Right lung (tissue), 10 donors: ENCODE data around the gene GAREM2. TPM values are rescaled to one million over a fixed set of nuclear protein-coding genes. Genes with fewer than 3 reads are reported as not detected.
"Not testable (repeated sequence)": the region's sequence is repeated elsewhere in the genome, so short reads cannot be mapped to it uniquely, and the experiment has no call there.

ENCODE experiments used
- DNase-seq, 2 donors: peaks; one replicate each; pipeline ENCODE4 v3.0.0-alpha.2; 2013
- long read RNA-seq, 8 donors: transcript quantifications; one replicate each; lab custom pipeline, GENCODE V29; 2026
- polyA plus RNA-seq, 5 donors: library from polyadenylated mRNA; unstranded; fragments of 120-200 nt; gene quantifications; one replicate each; pipeline versions ENCODE4 v1.2.1 to v1.2.3, GENCODE V29; 2013; ENCODE audit warnings: inconsistent platforms in 1 of 5, low replicate concordance in 1 of 5; ENCODE audit not compliant: insufficient read length in 5 of 5, insufficient read depth in 1 of 5

GAREM2 gene
- polyA plus RNA-seq, result 1 to 10 TPM; 6.5 to 9.0 (median 8.0) TPM
- long read RNA-seq, donor 1, full-length matches to known transcripts, result 2 of 8 reads
- long read RNA-seq, donor 1, partial matches to known transcripts, result 6 of 8 reads
- long read RNA-seq, donor 1, other reads (novel, unspliced or antisense), result 0 of 8 reads
- long read RNA-seq, donor 2, full-length matches to known transcripts, result 2 of 2 reads
- long read RNA-seq, donor 2, partial matches to known transcripts, result 0 of 2 reads
- long read RNA-seq, donor 2, other reads (novel, unspliced or antisense), result 0 of 2 reads
- long read RNA-seq, donor 3, full-length matches to known transcripts, result 1 of 181 reads
- long read RNA-seq, donor 3, partial matches to known transcripts, result 135 of 181 reads
- long read RNA-seq, donor 3, other reads (novel, unspliced or antisense), result 45 of 181 reads
- long read RNA-seq, donor 4, full-length matches to known transcripts, result 2 of 2 reads
- long read RNA-seq, donor 4, partial matches to known transcripts, result 0 of 2 reads
- long read RNA-seq, donor 4, other reads (novel, unspliced or antisense), result 0 of 2 reads
- long read RNA-seq, donor 5, full-length matches to known transcripts, result 1 of 13 reads
- long read RNA-seq, donor 5, partial matches to known transcripts, result 12 of 13 reads
- long read RNA-seq, donor 5, other reads (novel, unspliced or antisense), result 0 of 13 reads
- long read RNA-seq, donor 6, partial matches to known transcripts, result 5 of 5 reads
- long read RNA-seq, donor 6, other reads (novel, unspliced or antisense), result 0 of 5 reads
- long read RNA-seq, donor 7, partial matches to known transcripts, result 0 of 1 reads
- long read RNA-seq, donor 7, other reads (novel, unspliced or antisense), result 0 of 1 reads
- long read RNA-seq, donor 8, partial matches to known transcripts, result 0 of 1 reads
- long read RNA-seq, donor 8, other reads (novel, unspliced or antisense), result 0 of 1 reads

DNA sequence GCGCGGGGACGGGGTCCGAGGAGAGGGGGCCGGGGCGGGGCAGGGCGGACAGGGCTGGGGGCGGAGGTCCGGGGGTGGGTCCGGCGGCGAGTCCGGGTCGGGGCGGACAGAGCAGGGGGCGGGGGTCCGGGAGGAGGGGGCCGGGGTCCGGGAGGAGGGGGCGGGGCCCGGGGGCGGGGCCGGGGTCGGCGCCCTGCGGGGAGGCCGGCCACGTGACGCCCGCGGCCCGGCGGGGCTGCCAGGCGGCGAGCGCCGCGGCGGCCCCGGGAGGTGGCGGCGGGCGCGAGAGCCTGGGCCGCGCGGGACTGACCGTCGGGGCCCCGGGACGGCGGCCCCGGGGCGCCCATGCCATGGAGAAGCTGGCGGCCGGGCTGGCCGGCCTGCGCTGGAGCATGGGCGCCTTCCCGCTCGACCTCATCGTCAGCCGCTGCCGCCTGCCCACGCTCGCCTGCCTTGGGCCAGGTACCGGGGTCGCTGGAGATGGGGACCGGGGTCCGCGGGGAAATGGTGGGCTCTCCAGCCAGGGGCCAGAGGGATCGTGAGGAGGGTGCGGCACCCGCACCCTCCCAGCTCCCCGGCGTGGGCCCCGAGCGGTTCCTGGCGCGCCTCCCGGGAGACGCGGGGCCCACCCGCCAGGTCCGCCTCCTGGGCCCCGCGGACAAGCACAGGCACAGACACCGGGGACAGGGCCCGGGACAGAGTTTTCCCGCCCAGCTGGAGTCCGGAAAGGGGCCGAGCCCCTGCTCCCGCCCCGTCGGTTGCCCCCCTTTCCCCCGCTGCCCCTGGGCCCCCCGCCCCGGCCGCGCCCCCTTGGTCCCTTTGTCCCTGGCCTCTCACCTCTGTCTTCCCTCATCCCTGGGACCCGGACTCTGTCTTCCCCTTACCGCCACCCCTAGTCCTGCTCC is at the start of gene GAREM2:
TSS of gene GAREM2 (plus strand) at position 218 of the 905 bp plus-strand sequence. CDS start at position 351, 133 bp downstream.
- DNase-seq, result no peak

GRCh38 chr2:26123426-26123825 is 49.5 kb upstream of the GAREM2 start:
- no peak for DNase-seq

- no peak for DNase-seq
Observed at GRCh38 chr2:26126074-26126473, 46.8 kb upstream of the GAREM2 start.

DNA sequence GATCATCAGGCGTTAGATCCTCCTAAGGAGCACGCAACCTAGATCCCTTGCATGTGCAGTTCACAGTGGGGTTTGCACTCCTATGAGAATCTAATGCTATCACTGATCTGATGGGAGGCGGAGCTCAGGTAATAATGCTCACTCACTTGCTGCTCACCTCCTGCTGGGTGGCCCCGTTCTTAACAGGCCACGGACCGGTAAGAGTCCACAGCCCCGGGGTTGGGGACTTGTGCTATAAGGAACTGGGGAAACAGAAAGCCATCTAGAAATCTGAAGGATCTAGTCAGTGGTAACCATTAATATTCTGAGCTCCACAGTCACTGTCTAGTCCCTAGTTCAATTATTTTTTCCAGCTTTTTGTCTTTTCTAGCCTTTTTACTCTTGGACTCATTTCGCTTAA is 44.7 kb upstream of the GAREM2 start:
- no peak for DNase-seq

DNA sequence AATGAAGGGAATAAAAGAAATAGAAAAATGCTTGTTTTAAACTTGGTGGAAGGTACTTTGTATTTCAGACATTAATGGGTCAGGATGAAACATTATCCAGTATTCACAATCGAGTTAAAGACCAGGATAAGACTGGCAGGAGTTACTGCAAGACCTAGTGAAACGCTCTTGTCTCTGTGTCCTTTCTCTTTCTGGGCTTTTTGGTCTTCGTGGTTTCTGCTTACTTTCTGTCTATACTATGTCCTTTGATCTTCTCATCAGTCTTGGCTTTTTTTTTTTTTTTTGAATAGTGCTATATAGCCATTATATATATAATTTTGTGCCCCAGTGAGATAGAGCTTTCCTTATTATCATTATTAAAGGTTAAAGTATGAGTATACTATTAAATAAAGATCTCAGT is 42.1 kb upstream of the GAREM2 start:
- DNase-seq, result no peak

DNA sequence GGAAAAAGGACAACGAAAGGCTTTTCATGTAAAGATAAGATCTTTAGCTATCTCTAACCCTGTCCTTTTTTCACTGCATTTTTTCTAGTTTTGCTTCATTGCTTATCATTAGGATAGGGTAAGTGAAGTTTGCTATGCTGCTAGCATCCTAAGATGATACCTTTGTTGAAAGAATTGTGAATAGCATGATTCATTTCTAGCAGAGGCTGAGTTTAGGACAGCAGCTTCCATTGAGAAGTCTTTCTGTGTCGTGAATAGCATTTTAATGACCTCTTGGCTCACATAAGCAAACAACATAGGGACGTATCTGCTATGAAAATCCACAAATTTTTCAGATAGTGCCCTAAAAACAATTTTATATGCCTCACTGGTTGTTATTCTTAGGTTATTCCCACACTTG is 36.4 kb upstream of the GAREM2 start:
- DNase-seq, result peak; percentile 14 to 23

GRCh38 chr2:26139269-26140183 is 33.4 kb upstream of the GAREM2 start:
- DNase-seq, result no peak

GRCh38 chr2:26141145-26141769 is 31.6 kb upstream of the GAREM2 start:
- DNase-seq, result no peak

- no peak for DNase-seq
Observed at GRCh38 chr2:26144031-26144430, 28.9 kb upstream of the GAREM2 start.

- DNase-seq, result peak; percentile 28 to 48
Observed at GRCh38 chr2:26144953-26145680, 27.8 kb upstream of the GAREM2 start.

DNA sequence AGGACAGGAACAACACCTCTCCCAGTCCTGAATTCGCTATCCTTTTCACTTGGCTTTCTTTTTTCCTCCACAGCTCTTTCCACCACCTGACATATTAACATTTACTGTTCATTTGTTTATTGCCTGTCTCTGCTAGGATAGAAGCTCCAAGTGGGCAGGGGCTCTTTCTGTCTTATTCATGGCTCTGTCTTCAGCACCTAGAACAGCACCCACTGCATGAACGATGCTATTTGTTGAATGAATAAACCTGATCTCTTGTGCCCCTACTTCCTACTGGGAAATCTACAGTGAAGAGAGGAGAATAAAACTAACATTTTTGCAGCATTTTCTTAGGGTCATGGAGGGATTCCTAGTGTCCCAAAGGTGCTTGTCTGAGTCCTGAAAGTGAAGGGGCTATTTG is 24.4 kb upstream of the GAREM2 start:
- DNase-seq, result no peak

- no peak for DNase-seq
Observed at GRCh38 chr2:26150243-26150642, 22.6 kb upstream of the GAREM2 start.

DNA sequence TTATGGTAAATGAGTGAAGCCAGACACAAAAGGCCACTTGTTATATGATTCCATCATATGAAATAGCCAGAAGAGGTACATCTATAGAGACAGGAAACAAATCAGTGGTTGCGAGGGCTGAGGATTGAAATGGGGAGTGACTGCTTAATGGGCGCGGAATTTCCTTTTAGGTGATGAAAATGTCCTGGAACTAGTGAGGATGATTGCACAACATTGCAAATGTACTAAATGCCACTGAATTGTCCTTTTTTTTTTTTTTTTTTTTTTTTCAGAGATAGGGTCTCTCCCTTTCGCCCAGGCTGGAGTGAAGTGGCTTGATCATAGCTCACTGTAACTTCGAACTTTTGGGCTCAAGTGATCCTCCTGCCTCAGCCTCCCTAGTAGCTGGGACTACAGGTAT is 15.3 kb upstream of the GAREM2 start:
- DNase-seq, result no peak

GRCh38 chr2:26161926-26162325 is 11.0 kb upstream of the GAREM2 start:
- DNase-seq, result no peak

GRCh38 chr2:26162963-26163362 is 9.9 kb upstream of the GAREM2 start:
- no peak for DNase-seq

DNA sequence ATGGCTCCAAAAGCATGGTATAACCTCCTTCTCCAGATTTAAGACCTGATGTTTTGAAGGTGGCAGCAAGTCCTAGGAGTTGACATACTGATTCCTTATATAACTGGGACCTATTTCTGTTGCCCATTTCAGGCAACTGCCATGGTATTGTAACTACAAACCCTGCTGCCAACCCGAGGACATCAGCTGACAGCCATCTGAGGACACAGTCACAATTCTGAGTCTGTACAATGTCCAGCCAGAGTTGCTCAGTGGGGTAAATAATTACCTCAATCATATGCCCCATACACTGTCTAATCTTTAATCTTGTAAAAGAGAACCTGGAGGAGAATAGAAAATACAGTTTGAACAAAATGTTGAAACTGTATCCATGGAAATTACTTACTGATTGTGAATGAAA is 8.7 kb upstream of the GAREM2 start:
- DNase-seq, result no peak

DNA sequence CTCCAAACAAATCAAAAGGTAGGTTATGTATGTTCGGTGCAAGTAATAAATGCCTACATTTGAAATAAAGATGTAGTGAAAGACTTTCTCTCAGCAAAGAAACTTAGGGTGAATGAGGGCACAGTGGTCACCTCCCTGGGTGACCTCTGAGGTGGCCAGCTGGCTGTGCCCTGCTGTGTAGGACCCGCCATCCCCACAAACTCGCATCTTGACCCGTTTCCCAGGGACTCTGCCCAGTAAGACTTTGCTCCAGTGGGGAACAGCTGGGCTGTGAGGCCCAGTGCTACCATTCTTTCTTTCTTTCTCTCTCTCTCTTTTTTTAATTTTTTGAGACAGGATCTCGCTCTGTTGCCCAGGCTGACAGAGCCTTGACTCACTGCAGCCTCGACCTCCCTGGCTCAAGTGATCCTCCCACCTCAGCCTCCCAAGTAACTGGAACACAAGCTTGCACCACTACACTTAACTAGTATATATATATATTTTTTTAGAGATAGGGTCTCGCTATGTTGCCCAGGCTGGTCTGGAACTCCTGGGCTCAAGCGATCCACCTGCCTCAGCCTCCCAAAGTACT is 8.2 kb upstream of the GAREM2 start:
- no peak for DNase-seq

- DNase-seq, result no peak
Observed at GRCh38 chr2:26165403-26165802, 7.5 kb upstream of the GAREM2 start.

DNA sequence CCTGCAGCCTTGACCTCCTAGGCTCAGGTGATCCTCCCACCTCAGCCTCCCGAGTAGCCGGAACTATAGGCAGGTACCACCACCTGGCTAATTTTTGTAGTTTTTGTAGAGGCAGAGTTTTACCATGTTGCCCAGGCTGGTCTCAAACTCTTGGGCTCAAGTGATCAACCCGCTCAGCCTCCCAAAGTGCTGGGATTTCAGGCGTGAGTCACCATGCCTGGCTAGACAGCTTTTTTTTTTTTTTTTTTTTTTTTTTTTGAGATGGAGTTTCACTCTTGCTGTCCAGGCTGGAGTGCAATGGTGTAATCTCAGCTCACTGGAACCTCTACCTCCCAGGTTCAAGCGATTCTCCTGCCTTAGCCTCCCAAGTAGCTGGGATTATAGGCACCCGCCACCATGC is 6.3 kb upstream of the GAREM2 start:
- not testable (repeated sequence) for DNase-seq
